Left renal cortex interstitium (tissue), 4 donors: ENCODE results near the gene NUAK1. TPM values are rescaled to one million over a fixed set of nuclear protein-coding genes. Genes with fewer than 3 reads are reported as not detected.
A peak's percentile ranks its signal among the peaks of the same experiment; 100 is the strongest.

Experiments used
- DNase-seq, 4 donors: peaks; one replicate each; pipeline ENCODE4 v3.0.0-alpha.2; 2013; ENCODE audit warnings: low read depth in 4 of 4, low spot score in 2 of 4, missing footprints in 1 of 4
- polyA plus RNA-seq, 4 donors: library from polyadenylated mRNA; unstranded; fragments of 120-200 nt; gene quantifications; one replicate each; pipeline ENCODE4 v1.2.1, GENCODE V29; 2013; ENCODE audit not compliant: insufficient read length in 4 of 4

The NUAK1 gene
- polyA plus RNA-seq, 4 donors, result 9.3 to 10.7 (median 10.1) TPM

DNA sequence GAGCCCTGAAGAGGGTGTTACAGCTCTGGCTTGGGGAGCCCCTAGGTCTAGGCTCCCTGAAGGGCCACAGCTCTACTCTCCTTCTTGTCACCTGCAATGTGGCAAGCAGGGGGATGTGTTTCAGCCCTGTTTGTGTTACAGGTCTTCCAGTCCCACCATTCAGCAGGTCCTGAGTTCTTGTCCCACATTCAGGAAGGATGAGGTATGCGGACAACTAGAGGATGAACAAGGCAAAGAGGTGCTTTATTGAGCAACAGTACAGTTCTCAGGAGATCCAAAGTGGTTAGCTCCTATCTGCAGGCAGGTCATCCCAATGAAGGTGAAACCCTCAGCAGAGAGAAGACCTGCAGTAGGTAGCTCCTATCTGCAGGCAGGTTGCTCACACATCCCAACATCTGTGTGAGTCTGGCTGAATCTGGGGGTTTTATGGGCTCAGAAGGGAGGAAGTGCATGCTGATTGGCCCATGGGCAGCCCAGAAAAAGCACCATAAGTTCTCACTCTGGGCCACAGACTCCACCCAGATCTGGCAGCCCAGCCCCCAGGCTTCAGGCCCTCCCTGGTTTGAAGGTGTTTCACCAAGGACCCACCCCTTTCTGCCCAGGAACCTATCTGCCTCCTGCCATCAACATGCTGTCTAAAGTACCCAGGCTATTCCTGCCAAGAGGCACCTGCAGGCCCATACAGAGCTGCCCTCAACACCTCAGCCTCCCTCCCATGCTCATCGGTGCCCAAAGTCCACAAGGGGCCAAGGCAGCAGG, 98.9 kb downstream of the NUAK1 start:
- no peak for DNase-seq

- DNase-seq, result no peak
These were observed 99.5 kb downstream of the NUAK1 start for GRCh38 chr12:106039242-106039641.

GRCh38 chr12:106037524-106038298, 101.0 kb downstream of the NUAK1 start:
- DNase-seq, result no peak

GRCh38 chr12:106035421-106035820, 103.3 kb downstream of the NUAK1 start:
- DNase-seq, result no peak

- no peak for DNase-seq
These were observed 104.4 kb downstream of the NUAK1 start for GRCh38 chr12:106034316-106034715.

DNA sequence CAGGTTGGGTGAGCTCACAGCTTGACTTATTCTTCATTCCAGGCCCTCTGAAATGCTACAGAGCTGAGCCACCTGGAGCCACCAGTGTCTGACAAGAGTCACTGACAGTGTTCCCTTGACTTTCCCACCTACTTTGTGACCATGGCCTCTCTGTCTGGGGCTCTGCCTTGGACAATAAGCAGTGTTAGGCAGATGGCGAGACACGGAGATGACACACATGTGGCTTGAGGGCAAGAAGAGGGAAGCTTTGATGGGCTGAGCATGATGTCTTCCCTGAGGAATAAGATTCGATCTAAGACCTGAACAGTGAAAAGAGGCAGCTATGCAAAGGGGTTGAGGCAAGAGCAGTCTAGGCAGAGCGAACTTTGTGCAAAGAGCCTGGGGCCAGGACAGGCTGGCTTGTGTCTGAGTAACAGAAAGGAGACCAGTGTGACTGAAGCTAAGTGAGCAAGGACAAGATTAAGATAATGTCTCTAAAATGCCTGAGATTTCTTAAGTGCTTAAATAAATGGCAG, 105.5 kb downstream of the NUAK1 start:
- no peak for DNase-seq

GRCh38 chr12:106032623-106032925, 106.2 kb downstream of the NUAK1 start:
- DNase-seq, result no peak

- no peak for DNase-seq
These were observed 106.8 kb downstream of the NUAK1 start for GRCh38 chr12:106031761-106032622.

DNA sequence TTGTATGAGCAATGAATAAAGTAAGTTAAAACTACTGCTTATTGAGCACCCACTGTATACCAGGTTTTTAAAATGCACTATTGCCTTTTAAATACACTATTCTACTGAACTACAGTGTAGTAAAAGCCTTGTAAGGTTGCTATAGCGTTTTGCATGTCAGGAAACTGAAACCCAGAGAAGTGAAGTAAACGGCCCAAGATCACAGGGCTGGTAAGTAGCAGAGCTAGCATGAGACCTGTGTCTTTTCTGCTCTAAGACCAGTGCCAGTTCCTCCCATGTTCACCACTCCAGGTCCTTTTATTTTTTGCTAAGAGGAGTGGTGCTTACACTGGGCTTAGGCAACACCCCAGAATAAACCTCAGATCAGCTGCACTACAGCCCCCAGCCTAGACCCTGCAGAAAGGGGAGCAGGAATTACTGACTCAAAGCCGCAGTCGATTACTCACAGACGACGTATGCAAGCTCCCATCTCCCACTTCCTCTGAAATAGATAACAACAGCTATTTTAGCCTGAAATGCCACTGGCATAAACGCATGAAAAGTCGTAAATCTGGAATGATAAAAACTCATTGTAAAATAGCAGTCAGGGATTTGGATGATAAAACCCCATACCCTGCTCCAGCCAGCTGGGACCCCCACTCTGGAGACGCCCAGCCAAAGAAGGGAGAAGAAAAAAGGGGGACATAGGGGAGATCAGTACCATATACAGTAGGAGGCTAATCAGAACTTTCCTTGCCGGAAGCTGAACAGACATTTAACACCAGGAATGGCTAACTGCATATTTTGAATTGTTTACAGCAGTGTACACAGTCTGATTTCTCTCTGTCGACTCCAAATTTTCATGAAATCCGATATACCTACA, 108.3 kb downstream of the NUAK1 start:
- DNase-seq, result no peak

DNA sequence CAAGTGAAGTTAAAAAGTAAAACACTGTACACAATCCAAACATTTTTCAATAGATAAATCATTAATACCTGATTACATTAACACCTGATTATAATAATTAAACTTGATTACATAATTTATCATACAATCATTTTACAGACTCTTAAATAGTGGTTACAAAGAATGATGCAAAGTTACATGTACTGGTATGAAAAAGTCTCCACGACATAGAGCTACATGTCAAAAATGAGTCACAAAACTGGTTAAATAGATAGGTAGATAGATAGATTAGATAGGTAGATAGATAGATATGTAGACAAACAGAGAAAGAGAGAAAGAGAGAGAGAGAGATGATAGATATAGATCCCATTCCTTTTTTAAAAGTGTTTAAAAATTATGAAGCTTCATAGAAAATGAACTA, 109.2 kb downstream of the NUAK1 start:
- no peak for DNase-seq

DNA sequence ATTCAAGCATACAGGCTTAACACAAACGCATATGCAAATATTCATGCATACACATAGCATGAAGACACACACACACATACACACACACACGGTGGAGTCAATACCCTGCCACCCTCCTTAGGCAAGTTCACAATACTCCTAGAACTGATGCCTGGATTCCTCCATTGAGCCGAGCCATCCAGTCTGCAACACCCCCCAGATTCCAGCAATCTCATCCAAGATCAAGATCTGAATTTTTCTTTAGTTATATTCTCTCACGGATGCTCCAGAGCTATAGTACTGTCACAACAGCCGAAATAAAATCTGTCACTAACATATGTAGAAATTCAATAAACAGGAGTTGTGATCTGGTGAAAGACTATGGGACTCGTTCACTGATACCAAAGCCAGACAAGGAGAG, 110.8 kb downstream of the NUAK1 start:
- no peak for DNase-seq

- no peak for DNase-seq
These were observed 111.5 kb downstream of the NUAK1 start for GRCh38 chr12:106027286-106027685.

DNA sequence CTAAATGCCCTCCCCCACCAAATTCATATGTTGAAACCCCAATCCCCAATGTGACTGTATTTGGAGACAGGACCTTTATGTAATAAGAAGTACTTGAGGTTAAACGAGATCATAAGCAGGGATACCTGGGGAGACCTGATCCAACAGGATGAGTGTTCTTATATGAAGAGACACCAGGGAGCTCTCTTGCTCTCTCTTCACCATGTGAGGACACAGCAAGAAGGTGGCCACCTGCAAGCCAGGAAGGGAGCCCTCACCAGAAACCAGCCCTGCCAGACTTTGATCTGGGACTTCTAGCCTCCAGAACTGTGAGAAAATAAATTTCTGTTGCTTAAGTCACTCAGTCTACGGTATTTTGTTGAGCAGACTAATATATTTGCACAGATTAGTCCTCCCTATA, 113.6 kb downstream of the NUAK1 start:
- DNase-seq, result no peak

- no peak for DNase-seq
These were observed 115.7 kb downstream of the NUAK1 start for GRCh38 chr12:106023039-106023438.

GRCh38 chr12:106022568-106023012, 116.2 kb downstream of the NUAK1 start:
- peak in 3 of 4 donors; percentile 34 to 59 (median 37) for DNase-seq

- no peak for DNase-seq
These were observed 117.2 kb downstream of the NUAK1 start for GRCh38 chr12:106021516-106021915.

GRCh38 chr12:106020736-106021135, 118.0 kb downstream of the NUAK1 start:
- no peak for DNase-seq

GRCh38 chr12:106019144-106019543, 119.6 kb downstream of the NUAK1 start:
- DNase-seq, result no peak

DNA sequence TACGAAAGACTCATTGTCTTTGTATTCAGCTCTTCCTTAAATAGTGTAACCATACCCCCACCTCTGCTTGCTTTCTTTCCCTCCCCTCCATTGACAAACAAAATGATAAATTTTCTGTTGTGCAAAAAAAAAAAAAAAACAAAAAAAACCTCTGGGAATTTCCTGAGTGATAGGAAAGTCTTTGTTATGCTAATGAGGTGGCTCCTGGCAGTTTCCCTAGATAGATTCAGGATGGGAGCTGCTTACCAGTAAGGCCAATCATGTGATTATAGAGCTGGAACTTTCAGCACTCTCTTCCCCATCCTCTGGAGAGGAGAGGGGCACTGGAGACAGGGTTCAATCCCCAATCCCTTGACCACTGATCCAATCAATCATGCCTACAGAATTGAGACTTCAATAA, 120.5 kb downstream of the NUAK1 start:
- DNase-seq, result no peak
